ENCODE results near the gene PYGM.
A peak's percentile ranks its signal among the peaks of the same experiment; 100 is the strongest.

Gene PYGM

GRCh38 chr11:64801561-64802369 is 42.0 kb upstream of the PYGM start:
- no peak for TF ChIP-seq CEBPB (IDR thresholded peaks at IDR 0.05)
- no peak for TF ChIP-seq ZBTB7A (IDR thresholded peaks at IDR 0.05; ENCODE audit: low read depth)
- TF ChIP-seq NFIC (IDR thresholded peaks at IDR 0.05) = no peak
- no peak for TF ChIP-seq TEAD4 (IDR thresholded peaks at IDR 0.05)
- no peak for TF ChIP-seq FOXM1 (IDR thresholded peaks at IDR 0.05; ENCODE audit: borderline replicate concordance, low read depth)
- TF ChIP-seq EGR1 (IDR thresholded peaks at IDR 0.05) = no peak
- TF ChIP-seq MAX (IDR thresholded peaks at IDR 0.05) = no peak
- TF ChIP-seq REST (IDR thresholded peaks at IDR 0.05; ENCODE audit: low read depth) = no peak
- no peak for TF ChIP-seq RAD21 (IDR thresholded peaks at IDR 0.05; ENCODE audit: low read depth)
- no peak for TF ChIP-seq YY1 (IDR thresholded peaks at IDR 0.05; ENCODE audit: low read depth)
- TF ChIP-seq TCF12 (IDR thresholded peaks at IDR 0.05; ENCODE audit: low read depth) = no peak
- TF ChIP-seq EP300 (IDR thresholded peaks at IDR 0.05; ENCODE audit: borderline replicate concordance) = no peak
- no peak for TF ChIP-seq USF1 (IDR thresholded peaks at IDR 0.05)
- TF ChIP-seq CREB1 (IDR thresholded peaks at IDR 0.05; ENCODE audit: low read depth) = no peak
- no peak for TF ChIP-seq TAF1 (IDR thresholded peaks at IDR 0.05; ENCODE audit: low read depth)

- TF ChIP-seq USF1 (IDR thresholded peaks at IDR 0.05) (no peak), MAX (IDR thresholded peaks at IDR 0.05) (no peak), FOXM1 (IDR thresholded peaks at IDR 0.05; ENCODE audit: borderline replicate concordance, low read depth) (no peak), CEBPB (IDR thresholded peaks at IDR 0.05) (no peak), YY1 (IDR thresholded peaks at IDR 0.05; ENCODE audit: low read depth) (no peak), CREB1 (IDR thresholded peaks at IDR 0.05; ENCODE audit: low read depth) (no peak), EP300 (IDR thresholded peaks at IDR 0.05; ENCODE audit: borderline replicate concordance) (no peak), RAD21 (IDR thresholded peaks at IDR 0.05; ENCODE audit: low read depth) (no peak), ZBTB7A (IDR thresholded peaks at IDR 0.05; ENCODE audit: low read depth) (no peak), TCF12 (IDR thresholded peaks at IDR 0.05; ENCODE audit: low read depth) (no peak), REST (IDR thresholded peaks at IDR 0.05; ENCODE audit: low read depth) (no peak), NFIC (IDR thresholded peaks at IDR 0.05) (no peak), EGR1 (IDR thresholded peaks at IDR 0.05) (no peak), TAF1 (IDR thresholded peaks at IDR 0.05; ENCODE audit: low read depth) (no peak), TEAD4 (IDR thresholded peaks at IDR 0.05) (no peak)
Observed at GRCh38 chr11:64801158-64801464, 41.3 kb upstream of the PYGM start.

GRCh38 chr11:64800303-64801157 is 40.8 kb upstream of the PYGM start:
- TF ChIP-seq YY1 (IDR thresholded peaks at IDR 0.05; ENCODE audit: low read depth) (no peak), REST (IDR thresholded peaks at IDR 0.05; ENCODE audit: low read depth) (no peak), CREB1 (IDR thresholded peaks at IDR 0.05; ENCODE audit: low read depth) (no peak), EGR1 (IDR thresholded peaks at IDR 0.05) (no peak), ZBTB7A (IDR thresholded peaks at IDR 0.05; ENCODE audit: low read depth) (peak; percentile 39; the same call in 1 of the 2 replicates)
